ENCODE data around the gene SLC5A10. TPM values are rescaled to one million over a fixed set of nuclear protein-coding genes. Genes with fewer than 3 reads are reported as not detected.
"Not testable (repeated sequence)": the region's sequence is repeated elsewhere in the genome, so short reads cannot be mapped to it uniquely, and the experiment has no call there.

The SLC5A10 gene
- total RNA-seq, 1 donor from 2014 or later: not detected

GRCh38 chr17:18921912-18922451 is 30.0 kb upstream of the SLC5A10 start:
- DNase-seq (ENCODE audit: low spot score in 2 of 2): no peak
- H3K27me3 ChIP-seq: no peaks in the 10 kb centered on the region
- peaks cover 0 to 10% of the 10 kb centered on the region in 2 donors for H3K4me1 ChIP-seq
- no peak for TF ChIP-seq CTCF (IDR thresholded peaks at IDR 0.05)
- H3K4me3 ChIP-seq: no peak overlapping the region
- no peaks in the 10 kb centered on the region for H3K9me3 ChIP-seq
- intact Hi-C loops (cut with DNase I): no loop called here
- peaks cover 8 to 21% of the 10 kb centered on the region in 2 donors for H3K36me3 ChIP-seq
- H3K27ac ChIP-seq: no peak overlapping the region

GRCh38 chr17:18922596-18922995 is 29.4 kb upstream of the SLC5A10 start:
- H3K27me3 ChIP-seq; DNase-seq (ENCODE audit: low spot score in 2 of 2); H3K4me3 ChIP-seq; H3K27ac ChIP-seq; H3K4me1 ChIP-seq; H3K9me3 ChIP-seq; intact Hi-C loops (cut with DNase I): not testable (repeated sequence)
- peaks cover 8 to 21% of the 10 kb centered on the region in 2 donors for H3K36me3 ChIP-seq

- H3K36me3 ChIP-seq: peaks cover 21 to 29% of the 10 kb centered on the region in 2 donors
- DNase-seq (ENCODE audit: low spot score in 2 of 2): no peak
- no peak for TF ChIP-seq CTCF (IDR thresholded peaks at IDR 0.05)
- H3K4me3 ChIP-seq: no peak overlapping the region
- H3K4me1 ChIP-seq: peaks cover 0 to 10% of the 10 kb centered on the region in 2 donors
- intact Hi-C loops (cut with DNase I): no loop called here
- no peaks in the 10 kb centered on the region for H3K9me3 ChIP-seq
- no peaks in the 10 kb centered on the region for H3K27me3 ChIP-seq
- no peak overlapping the region for H3K27ac ChIP-seq
Measured at GRCh38 chr17:18925187-18925586, 26.8 kb upstream of the SLC5A10 start.

GRCh38 chr17:18928628-18929125 is 23.3 kb upstream of the SLC5A10 start:
- DNase-seq (ENCODE audit: low spot score in 2 of 2): no peak
- intact Hi-C loops (cut with DNase I): no loop called here
- no peak for TF ChIP-seq CTCF (IDR thresholded peaks at IDR 0.05)
- Histone ChIP-seq H3K4me3 (no peak overlapping the region), H3K36me3 (peaks cover 33 to 42% of the 10 kb centered on the region in 2 donors), H3K9me3 (no peaks in the 10 kb centered on the region), H3K27ac (no peak overlapping the region), H3K4me1 (no peaks in the 10 kb centered on the region), H3K27me3 (no peaks in the 10 kb centered on the region)

- intact Hi-C loops (cut with DNase I): no loop called here
- no peak for DNase-seq (ENCODE audit: low spot score in 2 of 2)
- Histone ChIP-seq H3K4me1 (no peaks in the 10 kb centered on the region), H3K9me3 (no peaks in the 10 kb centered on the region), H3K27me3 (no peaks in the 10 kb centered on the region), H3K27ac (no peak overlapping the region), H3K4me3 (no peak overlapping the region), H3K36me3 (peaks cover 28 to 29% of the 10 kb centered on the region in 2 donors)
- no peak for TF ChIP-seq CTCF (IDR thresholded peaks at IDR 0.05)
Measured at GRCh38 chr17:18932360-18933055, 19.5 kb upstream of the SLC5A10 start.

Data from ascending aorta (tissue), 2 donors.